H1 (cell line): Measurements from ENCODE around the gene BORCS6. TPM values are rescaled to one million over a fixed set of nuclear protein-coding genes. Genes with fewer than 3 reads are reported as not detected.

Experiments used
- CTCF ChIA-PET: fragments of 300-600 bp; sonication (Branson Sonifier 250); formaldehyde crosslinking; loops from one replicate; lab custom pipeline; 2021; ENCODE audit not compliant: partially characterized antibody; lab: Charles Lee
- POLR2A ChIA-PET: fragments of 300-600 bp; sonication (Branson Sonifier 250); formaldehyde crosslinking; loops from one replicate; lab custom pipeline; 2021; ENCODE audit warnings: inconsistent platforms; ENCODE audit not compliant: partially characterized antibody; lab: Charles Lee
- DNase-seq, 2 experiments: peaks; one replicate each; pipeline versions ENCODE4 v3.0.0 to v3.0.0-alpha.2; 2010 to 2022; ENCODE audit warnings: low spot score in 2 of 2, low read depth in 1 of 2, mixed read lengths in 1 of 2
- FAIRE-seq: peaks from 2 replicates; lab custom pipeline; 2011; peaks lifted over from hg19 to GRCh38; lab: Jason Lieb, UNC
- H2AFZ ChIP-seq: 2 replicates; pipeline ENCODE4 v1.8.1; 2012; ENCODE audit warnings: low read length, inconsistent platforms
- H2AK5ac ChIP-seq: 2 replicates; pipeline ENCODE4 v1.6.1; 2013; ENCODE audit warnings: low read depth, low read length
- H2BK120ac ChIP-seq: replicated peaks from 2 replicates; pipeline ENCODE3; 2013; ENCODE audit warnings: low read depth, low read length, inconsistent platforms
- H2BK12ac ChIP-seq: 2 replicates; pipeline ENCODE4 v1.6.1; 2013; ENCODE audit warnings: low read depth, low read length
- H2BK15ac ChIP-seq: 2 replicates; pipeline ENCODE4 v1.6.1; 2013; ENCODE audit warnings: low read length
- H2BK20ac ChIP-seq: 2 replicates; pipeline ENCODE4 v1.6.1; 2013; ENCODE audit warnings: low read length
- H2BK5ac ChIP-seq: 2 replicates; pipeline ENCODE4 v1.6.1; 2013; ENCODE audit warnings: low read depth, low read length
- H3K14ac ChIP-seq: 2 replicates; pipeline ENCODE4 v1.6.1; 2013; ENCODE audit warnings: inconsistent platforms; ENCODE audit not compliant: insufficient read length
- H3K18ac ChIP-seq: 2 replicates; pipeline ENCODE4 v1.6.1; 2013; ENCODE audit warnings: low read length; ENCODE audit errors: extremely low read depth
- H3K23ac ChIP-seq: 2 replicates; pipeline ENCODE4 v1.6.1; 2013; ENCODE audit warnings: inconsistent platforms; ENCODE audit not compliant: insufficient read length
- H3K23me2 ChIP-seq: 2 replicates; pipeline ENCODE4 v1.6.1; 2013; ENCODE audit warnings: low read depth, low read length
- H3K27ac ChIP-seq: 2 replicates; pipeline ENCODE4 v1.6.1; 2011; ENCODE audit warnings: low read depth, low read length, inconsistent platforms
- H3K27me3 ChIP-seq, 4 experiments: replicated peaks in 1 of 4; 1 replicate in 1 of 4; 2 replicates in 3 of 4; pipeline versions ENCODE4 v1.6.1 to v1.8.1; 2011 to 2013; ENCODE audit warnings: low read length in 3 of 4, mild to moderate bottlenecking in 3 of 4, inconsistent platforms in 2 of 4, mixed read lengths in 2 of 4, moderate library complexity in 1 of 4; ENCODE audit not compliant: control insufficient read depth in 3 of 4, insufficient read depth in 3 of 4; ENCODE audit errors: extremely low read depth in 1 of 4
- H3K36me3 ChIP-seq, 4 experiments: 2 replicates each; pipeline versions ENCODE4 v1.6.1 to v1.8.1; 2011 to 2013; ENCODE audit warnings: mild to moderate bottlenecking in 4 of 4, low read length in 3 of 4, moderate library complexity in 2 of 4, control low read depth in 1 of 4, inconsistent platforms in 1 of 4; ENCODE audit not compliant: insufficient read depth in 4 of 4, control insufficient read depth in 2 of 4
- H3K4ac ChIP-seq: replicated peaks from 2 replicates; pipeline ENCODE3; 2013; ENCODE audit warnings: low read length, low read depth, mixed read lengths, inconsistent platforms; ENCODE audit not compliant: insufficient read length
- H3K4me1 ChIP-seq, 4 experiments: replicated peaks in 1 of 4; 1 replicate in 1 of 4; 2 replicates in 3 of 4; pipeline versions ENCODE4 v1.6.1 to v1.8.1; 2011 to 2013; ENCODE audit warnings: low read length in 3 of 4, inconsistent platforms in 2 of 4, mixed read lengths in 1 of 4; ENCODE audit not compliant: insufficient read depth in 4 of 4, control insufficient read depth in 3 of 4
- H3K4me2 ChIP-seq, 2 experiments: 2 replicates each; pipeline versions ENCODE4 v1.6.1 to v1.8.1; 2011 to 2013; ENCODE audit warnings: low read depth in 2 of 2, low read length in 2 of 2, control low read depth in 1 of 2, inconsistent platforms in 1 of 2, mild to moderate bottlenecking in 1 of 2; ENCODE audit not compliant: insufficient read depth in 1 of 2
- H3K4me3 ChIP-seq, 4 experiments: fragments of 200-600, 300-600 bp in 1 of 4; sonication (generic), shearing (Covaris generic), sonication (Bioruptor Twin) in 1 of 4; 2 replicates each; pipeline versions ENCODE4 v1.5.1 to v1.8.1; 2011 to 2016; ENCODE audit warnings: low read length in 4 of 4, low read depth in 3 of 4, control low read depth in 2 of 4, inconsistent platforms in 2 of 4, mild to moderate bottlenecking in 2 of 4, mixed read lengths in 1 of 4, moderate library complexity in 1 of 4; ENCODE audit not compliant: insufficient read depth in 2 of 4; ENCODE audit errors: extremely low read depth in 1 of 4
- H3K56ac ChIP-seq: replicated peaks from 2 replicates; pipeline ENCODE3; 2013; ENCODE audit warnings: low read depth, mild to moderate bottlenecking, mixed read lengths, low read length, inconsistent platforms; ENCODE audit not compliant: insufficient read length
- H3K79me1 ChIP-seq: 2 replicates; pipeline ENCODE4 v1.6.1; 2013; ENCODE audit warnings: low read depth, low read length, control low read depth
- H3K79me2 ChIP-seq, 2 experiments: 2 replicates each; pipeline versions ENCODE4 v1.6.1 to v1.8.1; 2012 to 2013; ENCODE audit warnings: low read length in 2 of 2, mild to moderate bottlenecking in 2 of 2, inconsistent platforms in 1 of 2; ENCODE audit not compliant: insufficient read depth in 2 of 2, control insufficient read depth in 1 of 2
- H3K9ac ChIP-seq, 4 experiments: replicated peaks in 1 of 4; 1 replicate in 1 of 4; 2 replicates in 3 of 4; pipeline versions ENCODE4 v1.6.1 to v1.8.1; 2011 to 2013; ENCODE audit warnings: low read depth in 3 of 4, low read length in 3 of 4, control low read depth in 2 of 4, mild to moderate bottlenecking in 2 of 4, moderate library complexity in 2 of 4, inconsistent platforms in 1 of 4; ENCODE audit errors: extremely low read depth in 1 of 4
- H3K9me3 ChIP-seq, 2 experiments: 2 replicates each; pipeline versions ENCODE4 v1.6.1 to v1.8.1; 2012 to 2013; ENCODE audit warnings: mild to moderate bottlenecking in 2 of 2, moderate library complexity in 2 of 2, control low read depth in 1 of 2, inconsistent platforms in 1 of 2, low read depth in 1 of 2, low read length in 1 of 2, mixed read lengths in 1 of 2; ENCODE audit not compliant: insufficient read depth in 2 of 2
- H4K20me1 ChIP-seq, 2 experiments: replicated peaks in 1 of 2; 2 replicates each; pipeline versions ENCODE3 to v1.8.1; 2011 to 2013; ENCODE audit warnings: inconsistent platforms in 2 of 2, low read length in 2 of 2, mild to moderate bottlenecking in 1 of 2; ENCODE audit not compliant: insufficient read depth in 2 of 2, control insufficient read depth in 1 of 2
- H4K5ac ChIP-seq: 2 replicates; pipeline ENCODE4 v1.6.1; 2013; ENCODE audit warnings: low read length, low read depth, mixed read lengths, inconsistent platforms; ENCODE audit not compliant: insufficient read length
- H4K8ac ChIP-seq: 2 replicates; pipeline ENCODE4 v1.8.0; 2013; ENCODE audit warnings: mild to moderate bottlenecking, moderate library complexity, low read length, inconsistent platforms; ENCODE audit not compliant: insufficient read depth; ENCODE audit errors: extremely low read depth
- H4K91ac ChIP-seq: replicated peaks from 2 replicates; pipeline ENCODE3; 2013; ENCODE audit warnings: low read length, mixed read lengths, inconsistent platforms; ENCODE audit not compliant: insufficient read length
- BACH1 ChIP-seq: IDR thresholded peaks from 2 replicates; pipeline ENCODE4 v1.6.1; 2012; ENCODE audit warnings: low read length, improper control_type of control experiment
- CREB1 ChIP-seq: IDR thresholded peaks from 2 replicates; pipeline ENCODE4 v1.6.1; 2012; ENCODE audit warnings: inconsistent platforms
- HDAC6 ChIP-seq: IDR thresholded peaks from one replicate; pipeline ENCODE4 v1.7.1; 2012; ENCODE audit warnings: low read depth, mild to moderate bottlenecking, inconsistent platforms, low read length, moderate library complexity
- MAFK ChIP-seq: IDR thresholded peaks from 2 replicates; pipeline ENCODE4 v1.6.1; 2012; ENCODE audit warnings: low read depth, mild to moderate bottlenecking, improper control_type of control experiment, low read length
- POLR2A ChIP-seq, 2 experiments: IDR thresholded peaks; 1 replicate in 1 of 2; 2 replicates in 1 of 2; pipeline ENCODE4 v1.6.1; 2011; ENCODE audit warnings: low read depth in 2 of 2, low read length in 2 of 2, mild to moderate bottlenecking in 2 of 2; ENCODE audit errors: control extremely low read depth in 1 of 2
- RBBP5 ChIP-seq: IDR thresholded peaks from 2 replicates; pipeline ENCODE4 v1.7.1; 2012; ENCODE audit warnings: low read depth, mild to moderate bottlenecking, inconsistent platforms, low read length, moderate library complexity, borderline replicate concordance
- SIN3A ChIP-seq, 2 experiments: IDR thresholded peaks in 1 of 2; conservative IDR thresholded peaks in 1 of 2; 2 replicates each; pipeline ENCODE4 v1.6.1; 2011 to 2012; ENCODE audit warnings: low read length in 2 of 2, improper control_type of control experiment in 1 of 2, low read depth in 1 of 2, mild to moderate bottlenecking in 1 of 2
- WGBS, 2 experiments: shearing (Covaris generic) in 1 of 2; methylation state at CpG; one replicate each; pipeline versions ENCODE4 v1.1.6 to v1.1.7; 2013 to 2015; ENCODE audit warnings: low lambda C conversion rate in 2 of 2, mixed read lengths in 2 of 2, inconsistent platforms in 1 of 2, low coverage in 1 of 2, missing lambda C conversion rate in 1 of 2; ENCODE audit not compliant: insufficient replicate concordance in 2 of 2, insufficient coverage in 1 of 2, insufficient read length in 1 of 2; ENCODE audit errors: extremely low coverage in 1 of 2, missing lambda C conversion rate in 1 of 2; 5-methylcytosine and 5-hydroxymethylcytosine counted together
- polyA plus RNA-seq, 7 experiments: library from polyadenylated mRNA; depleted of rRNA in 3 of 7; stranded (reverse) in 5 of 7; unstranded in 2 of 7; fragments of >200 nt in 5 of 7; fragments of 200-250 nt in 2 of 7; gene quantifications; 1 replicate in 5 of 7; 2 replicates in 1 of 7; 4 replicates in 1 of 7; pipeline versions ENCODE4 v1.2.1 to v1.2.3, GENCODE V29; 2011 to 2013; ENCODE audit warnings: missing spikeins in 2 of 7, mixed read lengths in 2 of 7
- total RNA-seq: library from RNA; stranded (reverse); fragmentation: NEBNext Ultra II Directional; extraction: Animal tissue kit (Norgen Biotek cat#: 25700); gene quantifications from 2 replicates; pipeline ENCODE4 v1.2.1, GENCODE V29; 2021
- TF ChIP-seq, protein P1 (sequence below): IDR thresholded peaks from 2 replicates; pipeline ENCODE4 v1.6.1; 2012; ENCODE audit warnings: inconsistent platforms
- TF ChIP-seq, protein P2 (sequence below): IDR thresholded peaks from 2 replicates; pipeline ENCODE4 v1.6.1; 2012; ENCODE audit warnings: low read length, inconsistent platforms

Gene BORCS6
- total and polyA plus RNA-seq, 2 of the 8 experiments (the other 6 are each of a cell fraction or from before 2014, with no cell fraction given) = 3.3 to 3.6 TPM

DNA sequence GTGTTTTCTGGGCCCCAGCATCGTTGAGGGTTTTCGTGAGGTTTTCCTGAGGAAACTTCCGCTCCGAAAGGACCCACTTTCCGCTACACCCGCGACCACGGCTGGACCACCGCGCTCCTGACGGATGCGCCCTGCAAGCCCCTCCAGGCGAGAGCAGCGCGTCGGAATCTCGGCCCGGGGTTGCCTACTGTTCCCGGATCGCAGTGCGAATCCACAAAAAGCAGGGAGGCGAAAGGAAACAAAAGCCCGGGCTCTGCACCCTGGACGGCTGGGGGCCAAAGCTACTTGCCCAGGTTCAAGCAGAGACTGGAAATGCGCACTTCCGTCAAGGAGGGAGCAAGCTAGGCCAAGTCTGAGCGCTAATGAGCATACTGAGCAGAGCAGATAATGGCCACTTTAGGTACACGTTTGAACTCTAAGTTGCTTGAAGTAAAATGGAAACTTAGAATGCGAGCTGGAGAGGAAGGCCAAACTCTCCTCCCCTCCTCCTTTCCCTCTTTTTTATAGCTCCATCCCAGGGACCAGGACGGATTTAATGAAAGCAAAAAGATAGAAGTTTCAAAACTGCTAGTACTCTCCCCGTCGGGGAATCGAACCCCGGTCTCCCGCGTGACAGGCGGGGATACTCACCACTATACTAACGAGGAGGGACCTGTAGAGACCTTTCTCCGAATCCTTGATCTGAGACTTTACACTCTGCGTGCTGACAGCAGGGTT, 31.8 kb upstream of the BORCS6 start:
- Histone ChIP-seq H2BK20ac (no peak overlapping the region), H3K27ac (peak overlapping the region; percentile 33), H3K23ac (no peak overlapping the region), H4K91ac (peak overlapping the region; percentile 45), H3K79me1 (no peaks in the 10 kb centered on the region), H4K20me1 (peaks cover 2% of the 10 kb centered on the region in 2 experiments), H3K4me2 (peak overlapping the region; percentile 89 to 96), H3K4me1 (peaks cover 0 to 10% (median under 1%) of the 10 kb centered on the region in 4 experiments; a peak in 4 of 7 replicates), H3K18ac (peak overlapping the region; percentile 91), H3K36me3 (no peaks in the 10 kb centered on the region), H2BK12ac (no peak overlapping the region; the same call in 1 of the 2 replicates), H3K79me2 (no peaks in the 10 kb centered on the region), H3K4ac (no peak overlapping the region), H3K27me3 (no peaks in the 10 kb centered on the region), H3K9ac (peak overlapping the region in 3 of 4 experiments; percentile 67 to 84 (median 74); a peak in 6 of 7 replicates), H2AFZ (peak overlapping the region; percentile 17; the same call in 1 of the 2 replicates), H3K4me3 (peak overlapping the region; percentile 67 to 97 (median 88)), H3K56ac (peak overlapping the region; percentile 71), H3K14ac (no peak overlapping the region), H2AK5ac (no peak overlapping the region), H3K23me2 (peaks cover 19% of the 10 kb centered on the region), H2BK120ac (no peak overlapping the region), H4K5ac (peak overlapping the region; percentile 71), H4K8ac (peak overlapping the region; percentile 79; the same call in 1 of the 2 replicates), H3K9me3 (no peaks in the 10 kb centered on the region), H2BK5ac (peak overlapping the region; percentile 72), H2BK15ac (no peak overlapping the region)
- DNase-seq (peak; percentile 79 to 98), FAIRE-seq (peak; percentile 45)
- 0% methylated on average over 31 of the region's 40 CpGs; no CpG with 5 or more reads in 1 of the 2 experiments for WGBS, 2 experiments
- ChIA-PET CTCF (interaction anchor here (0.5 to 4.1 kb wide), 15 partner anchors 10 to 160 kb away, joined by 3 to 26 read pairs (median 4); no protein-coding TSS in a partner anchor), POLR2A (interaction anchor here (0.8 to 53.4 kb wide), 17 partner anchors 13 to 160 kb away, joined by 3 to 1521 read pairs (median 6); partner anchors contain the start of genes AURKB, BORCS6, CTC1 and PFAS)
- TF ChIP-seq RBBP5 (peak; percentile 68), POLR2A (IDR thresholded peaks at IDR 0.05; ENCODE audit: control extremely low read depth in 1 of 2, low read depth in 2 of 2, low read length in 2 of 2) (peak in 1 of 2 experiments; percentile 10; a peak in 1 of 3 replicates), BACH1 (no peak), MAFK (peak; percentile 86; the same call in 1 of the 2 replicates), CREB1 (peak; percentile 37; the same call in 1 of the 2 replicates), SIN3A (conservative IDR thresholded peaks at IDR 0.05 in 1 of 2, IDR thresholded peaks at IDR 0.05 in 1 of 2; ENCODE audit: low read depth in 1 of 2, low read length in 2 of 2) (peak; percentile 49 to 60; a peak in 2 of 4 replicates), HDAC6 (peak; percentile 69)
- TF ChIP-seq, protein P1, sequence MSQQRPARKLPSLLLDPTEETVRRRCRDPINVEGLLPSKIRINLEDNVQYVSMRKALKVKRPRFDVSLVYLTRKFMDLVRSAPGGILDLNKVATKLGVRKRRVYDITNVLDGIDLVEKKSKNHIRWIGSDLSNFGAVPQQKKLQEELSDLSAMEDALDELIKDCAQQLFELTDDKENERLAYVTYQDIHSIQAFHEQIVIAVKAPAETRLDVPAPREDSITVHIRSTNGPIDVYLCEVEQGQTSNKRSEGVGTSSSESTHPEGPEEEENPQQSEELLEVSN = 0 out of 2 replicates have a peak, but pooled peaks have one; percentile 4
- TF ChIP-seq, protein P2, sequence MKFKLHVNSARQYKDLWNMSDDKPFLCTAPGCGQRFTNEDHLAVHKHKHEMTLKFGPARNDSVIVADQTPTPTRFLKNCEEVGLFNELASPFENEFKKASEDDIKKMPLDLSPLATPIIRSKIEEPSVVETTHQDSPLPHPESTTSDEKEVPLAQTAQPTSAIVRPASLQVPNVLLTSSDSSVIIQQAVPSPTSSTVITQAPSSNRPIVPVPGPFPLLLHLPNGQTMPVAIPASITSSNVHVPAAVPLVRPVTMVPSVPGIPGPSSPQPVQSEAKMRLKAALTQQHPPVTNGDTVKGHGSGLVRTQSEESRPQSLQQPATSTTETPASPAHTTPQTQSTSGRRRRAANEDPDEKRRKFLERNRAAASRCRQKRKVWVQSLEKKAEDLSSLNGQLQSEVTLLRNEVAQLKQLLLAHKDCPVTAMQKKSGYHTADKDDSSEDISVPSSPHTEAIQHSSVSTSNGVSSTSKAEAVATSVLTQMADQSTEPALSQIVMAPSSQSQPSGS = peak; percentile 24; the same call in 1 of the 2 replicates
